PC-9 (cell line): Measurements from ENCODE around the gene ELL2.

ENCODE experiments used
- EZH2 ChIP-seq: fragments of 200-600 bp; sonication (generic); IDR thresholded peaks from 2 replicates; pipeline ENCODE4 v1.8.0; 2017; ENCODE audit warnings: antibody characterized with exemption, low read depth
- TF ChIP-seq, protein P1 (sequence below): fragments of 200-600 bp; sonication (generic); conservative IDR thresholded peaks from 2 replicates; pipeline ENCODE4 v1.6.1; 2017; ENCODE audit warnings: mixed run types, antibody characterized with exemption, mild to moderate bottlenecking, moderate library complexity

DNA sequence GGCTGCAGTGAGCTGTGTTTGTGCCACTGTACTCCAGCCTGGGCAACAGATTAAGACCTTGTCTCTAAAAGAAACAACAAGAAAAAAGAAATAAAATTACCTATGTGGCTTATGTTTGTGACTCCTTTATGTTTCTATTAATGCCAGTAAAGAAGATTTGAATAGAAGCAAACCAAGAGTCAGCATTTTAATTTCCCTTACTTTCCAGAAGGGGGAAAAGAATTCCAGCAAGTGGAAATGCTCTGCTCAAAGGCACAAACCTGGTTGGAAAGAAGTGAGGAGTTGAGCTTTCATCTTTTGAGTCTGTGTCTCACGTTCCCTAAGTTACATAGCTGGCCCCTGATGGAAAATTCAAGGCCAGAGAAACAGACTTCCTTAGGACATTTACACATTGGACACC lies 23.6 kb upstream of the ELL2 start:
- TF ChIP-seq, protein P1, sequence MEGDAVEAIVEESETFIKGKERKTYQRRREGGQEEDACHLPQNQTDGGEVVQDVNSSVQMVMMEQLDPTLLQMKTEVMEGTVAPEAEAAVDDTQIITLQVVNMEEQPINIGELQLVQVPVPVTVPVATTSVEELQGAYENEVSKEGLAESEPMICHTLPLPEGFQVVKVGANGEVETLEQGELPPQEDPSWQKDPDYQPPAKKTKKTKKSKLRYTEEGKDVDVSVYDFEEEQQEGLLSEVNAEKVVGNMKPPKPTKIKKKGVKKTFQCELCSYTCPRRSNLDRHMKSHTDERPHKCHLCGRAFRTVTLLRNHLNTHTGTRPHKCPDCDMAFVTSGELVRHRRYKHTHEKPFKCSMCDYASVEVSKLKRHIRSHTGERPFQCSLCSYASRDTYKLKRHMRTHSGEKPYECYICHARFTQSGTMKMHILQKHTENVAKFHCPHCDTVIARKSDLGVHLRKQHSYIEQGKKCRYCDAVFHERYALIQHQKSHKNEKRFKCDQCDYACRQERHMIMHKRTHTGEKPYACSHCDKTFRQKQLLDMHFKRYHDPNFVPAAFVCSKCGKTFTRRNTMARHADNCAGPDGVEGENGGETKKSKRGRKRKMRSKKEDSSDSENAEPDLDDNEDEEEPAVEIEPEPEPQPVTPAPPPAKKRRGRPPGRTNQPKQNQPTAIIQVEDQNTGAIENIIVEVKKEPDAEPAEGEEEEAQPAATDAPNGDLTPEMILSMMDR = no peak
- TF ChIP-seq EZH2 = no peak
